HCT116 (cell line): ENCODE results near the gene ALOXE3.

Experiments used
- JUND ChIP-seq: IDR thresholded peaks from 2 replicates; pipeline ENCODE4 v1.6.1; 2012
- POLR2A ChIP-seq: IDR thresholded peaks from 2 replicates; pipeline ENCODE4 v1.7.0; 2011; ENCODE audit warnings: borderline replicate concordance; ENCODE audit not compliant: insufficient read depth, insufficient read length; ENCODE audit errors: extremely low read depth
- POLR2AphosphoS5 ChIP-seq: IDR thresholded peaks from 2 replicates; pipeline ENCODE4 v1.6.1; 2011; ENCODE audit warnings: mild to moderate bottlenecking, low read depth, low read length, moderate library complexity
- SIN3A ChIP-seq: IDR thresholded peaks from 2 replicates; pipeline ENCODE4 v1.6.1; 2012; ENCODE audit warnings: low read depth
- ZNF274 ChIP-seq: fragments of 200-500 bp; sonication (Bioruptor generic); IDR thresholded peaks from 2 replicates; pipeline ENCODE4 v1.6.1; 2014; ENCODE audit warnings: mild to moderate bottlenecking, low read depth, low read length, inconsistent platforms
- TF ChIP-seq, protein P1 (sequence below), 3 experiments: fragments of 200-600 bp in 1 of 3; sonication (generic) in 1 of 3; IDR thresholded peaks in 2 of 3; conservative IDR thresholded peaks in 1 of 3; 2 replicates each; pipeline ENCODE4 v1.5.1; 2012 to 2017; ENCODE audit warnings: low read depth in 2 of 3, low read length in 2 of 3, antibody characterized with exemption in 1 of 3, borderline replicate concordance in 1 of 3, control low read depth in 1 of 3, mild to moderate bottlenecking in 1 of 3, mixed read lengths in 1 of 3, mixed run types in 1 of 3, moderate library complexity in 1 of 3; ENCODE audit not compliant: insufficient read depth in 1 of 3
- TF ChIP-seq, protein P2 (sequence below): IDR thresholded peaks from 2 replicates; pipeline ENCODE4 v1.6.1; 2012; ENCODE audit warnings: low read depth
- TF ChIP-seq, protein P3 (sequence below): IDR thresholded peaks from 2 replicates; pipeline ENCODE4 v1.6.1; 2011; ENCODE audit warnings: mild to moderate bottlenecking, low read length, moderate library complexity; ENCODE audit not compliant: insufficient replicate concordance; ENCODE audit errors: extremely low read depth

DNA sequence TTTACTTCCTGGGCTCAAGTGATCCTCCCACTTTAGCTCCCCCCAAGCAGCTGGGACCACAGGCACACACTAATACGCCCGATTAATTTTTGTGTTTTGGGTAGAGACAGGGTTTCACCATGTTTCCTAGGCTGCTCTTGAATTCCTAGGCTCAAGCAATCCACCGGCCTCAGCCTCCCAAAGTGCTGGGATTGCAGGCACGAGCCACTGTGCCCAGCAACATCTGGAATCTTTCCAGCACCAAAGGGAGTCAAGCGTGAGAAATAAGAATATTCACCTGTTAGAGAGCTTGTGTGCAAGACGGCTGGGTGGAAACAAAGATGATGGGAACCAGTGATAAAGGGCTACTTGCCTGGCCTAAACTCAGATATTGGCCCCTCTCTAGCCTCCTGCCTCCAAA is 16.6 kb downstream of the ALOXE3 start:
- TF ChIP-seq, protein P1, sequence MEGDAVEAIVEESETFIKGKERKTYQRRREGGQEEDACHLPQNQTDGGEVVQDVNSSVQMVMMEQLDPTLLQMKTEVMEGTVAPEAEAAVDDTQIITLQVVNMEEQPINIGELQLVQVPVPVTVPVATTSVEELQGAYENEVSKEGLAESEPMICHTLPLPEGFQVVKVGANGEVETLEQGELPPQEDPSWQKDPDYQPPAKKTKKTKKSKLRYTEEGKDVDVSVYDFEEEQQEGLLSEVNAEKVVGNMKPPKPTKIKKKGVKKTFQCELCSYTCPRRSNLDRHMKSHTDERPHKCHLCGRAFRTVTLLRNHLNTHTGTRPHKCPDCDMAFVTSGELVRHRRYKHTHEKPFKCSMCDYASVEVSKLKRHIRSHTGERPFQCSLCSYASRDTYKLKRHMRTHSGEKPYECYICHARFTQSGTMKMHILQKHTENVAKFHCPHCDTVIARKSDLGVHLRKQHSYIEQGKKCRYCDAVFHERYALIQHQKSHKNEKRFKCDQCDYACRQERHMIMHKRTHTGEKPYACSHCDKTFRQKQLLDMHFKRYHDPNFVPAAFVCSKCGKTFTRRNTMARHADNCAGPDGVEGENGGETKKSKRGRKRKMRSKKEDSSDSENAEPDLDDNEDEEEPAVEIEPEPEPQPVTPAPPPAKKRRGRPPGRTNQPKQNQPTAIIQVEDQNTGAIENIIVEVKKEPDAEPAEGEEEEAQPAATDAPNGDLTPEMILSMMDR (IDR thresholded peaks at IDR 0.05 in 2 of 3, conservative IDR thresholded peaks at IDR 0.05 in 1 of 3; ENCODE audit: borderline replicate concordance in 1 of 3, insufficient read depth in 1 of 3, low read depth in 2 of 3, low read length in 2 of 3), result no peak
- TF ChIP-seq POLR2A (no peak), POLR2AphosphoS5 (no peak), SIN3A (no peak), JUND (no peak), ZNF274 (no peak)
- TF ChIP-seq, protein P2, sequence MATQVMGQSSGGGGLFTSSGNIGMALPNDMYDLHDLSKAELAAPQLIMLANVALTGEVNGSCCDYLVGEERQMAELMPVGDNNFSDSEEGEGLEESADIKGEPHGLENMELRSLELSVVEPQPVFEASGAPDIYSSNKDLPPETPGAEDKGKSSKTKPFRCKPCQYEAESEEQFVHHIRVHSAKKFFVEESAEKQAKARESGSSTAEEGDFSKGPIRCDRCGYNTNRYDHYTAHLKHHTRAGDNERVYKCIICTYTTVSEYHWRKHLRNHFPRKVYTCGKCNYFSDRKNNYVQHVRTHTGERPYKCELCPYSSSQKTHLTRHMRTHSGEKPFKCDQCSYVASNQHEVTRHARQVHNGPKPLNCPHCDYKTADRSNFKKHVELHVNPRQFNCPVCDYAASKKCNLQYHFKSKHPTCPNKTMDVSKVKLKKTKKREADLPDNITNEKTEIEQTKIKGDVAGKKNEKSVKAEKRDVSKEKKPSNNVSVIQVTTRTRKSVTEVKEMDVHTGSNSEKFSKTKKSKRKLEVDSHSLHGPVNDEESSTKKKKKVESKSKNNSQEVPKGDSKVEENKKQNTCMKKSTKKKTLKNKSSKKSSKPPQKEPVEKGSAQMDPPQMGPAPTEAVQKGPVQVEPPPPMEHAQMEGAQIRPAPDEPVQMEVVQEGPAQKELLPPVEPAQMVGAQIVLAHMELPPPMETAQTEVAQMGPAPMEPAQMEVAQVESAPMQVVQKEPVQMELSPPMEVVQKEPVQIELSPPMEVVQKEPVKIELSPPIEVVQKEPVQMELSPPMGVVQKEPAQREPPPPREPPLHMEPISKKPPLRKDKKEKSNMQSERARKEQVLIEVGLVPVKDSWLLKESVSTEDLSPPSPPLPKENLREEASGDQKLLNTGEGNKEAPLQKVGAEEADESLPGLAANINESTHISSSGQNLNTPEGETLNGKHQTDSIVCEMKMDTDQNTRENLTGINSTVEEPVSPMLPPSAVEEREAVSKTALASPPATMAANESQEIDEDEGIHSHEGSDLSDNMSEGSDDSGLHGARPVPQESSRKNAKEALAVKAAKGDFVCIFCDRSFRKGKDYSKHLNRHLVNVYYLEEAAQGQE, result no peak
- TF ChIP-seq, protein P3, sequence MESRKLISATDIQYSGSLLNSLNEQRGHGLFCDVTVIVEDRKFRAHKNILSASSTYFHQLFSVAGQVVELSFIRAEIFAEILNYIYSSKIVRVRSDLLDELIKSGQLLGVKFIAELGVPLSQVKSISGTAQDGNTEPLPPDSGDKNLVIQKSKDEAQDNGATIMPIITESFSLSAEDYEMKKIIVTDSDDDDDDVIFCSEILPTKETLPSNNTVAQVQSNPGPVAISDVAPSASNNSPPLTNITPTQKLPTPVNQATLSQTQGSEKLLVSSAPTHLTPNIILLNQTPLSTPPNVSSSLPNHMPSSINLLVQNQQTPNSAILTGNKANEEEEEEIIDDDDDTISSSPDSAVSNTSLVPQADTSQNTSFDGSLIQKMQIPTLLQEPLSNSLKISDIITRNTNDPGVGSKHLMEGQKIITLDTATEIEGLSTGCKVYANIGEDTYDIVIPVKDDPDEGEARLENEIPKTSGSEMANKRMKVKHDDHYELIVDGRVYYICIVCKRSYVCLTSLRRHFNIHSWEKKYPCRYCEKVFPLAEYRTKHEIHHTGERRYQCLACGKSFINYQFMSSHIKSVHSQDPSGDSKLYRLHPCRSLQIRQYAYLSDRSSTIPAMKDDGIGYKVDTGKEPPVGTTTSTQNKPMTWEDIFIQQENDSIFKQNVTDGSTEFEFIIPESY, result no peak
